GM10266 (cell line): ENCODE measurements around the gene TRIM44.

Experiments used
- DNase-seq: peaks from one replicate; pipeline ENCODE4 v3.0.0; 2012; ENCODE audit errors: extremely low spot score
- TF ChIP-seq, protein P1 (sequence below): IDR thresholded peaks from 2 replicates; pipeline ENCODE4 v1.5.1; 2012; ENCODE audit warnings: mild to moderate bottlenecking, low read depth; ENCODE audit not compliant: control insufficient read depth, insufficient read depth; ENCODE audit errors: missing control alignments

Gene TRIM44

DNA sequence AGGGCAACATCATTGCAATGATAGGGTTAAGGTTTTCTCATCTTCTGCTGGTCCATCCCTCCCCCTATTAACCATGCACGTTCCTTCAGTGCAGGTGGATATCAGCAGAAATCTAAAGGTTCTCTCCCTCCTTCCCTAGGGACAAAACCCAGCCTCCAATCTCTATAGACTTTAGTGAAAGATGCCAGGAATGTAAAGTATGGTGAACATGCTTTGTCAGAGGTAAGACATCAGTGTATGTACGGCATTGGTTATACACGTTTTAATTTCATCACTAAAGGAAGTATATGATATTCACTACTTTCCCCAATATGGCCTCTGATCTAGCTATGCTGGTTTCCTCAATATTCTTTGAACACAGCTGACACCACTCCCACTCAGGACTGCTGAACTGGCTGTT lies 200.1 kb downstream of the TRIM44 start:
- TF ChIP-seq, protein P1, sequence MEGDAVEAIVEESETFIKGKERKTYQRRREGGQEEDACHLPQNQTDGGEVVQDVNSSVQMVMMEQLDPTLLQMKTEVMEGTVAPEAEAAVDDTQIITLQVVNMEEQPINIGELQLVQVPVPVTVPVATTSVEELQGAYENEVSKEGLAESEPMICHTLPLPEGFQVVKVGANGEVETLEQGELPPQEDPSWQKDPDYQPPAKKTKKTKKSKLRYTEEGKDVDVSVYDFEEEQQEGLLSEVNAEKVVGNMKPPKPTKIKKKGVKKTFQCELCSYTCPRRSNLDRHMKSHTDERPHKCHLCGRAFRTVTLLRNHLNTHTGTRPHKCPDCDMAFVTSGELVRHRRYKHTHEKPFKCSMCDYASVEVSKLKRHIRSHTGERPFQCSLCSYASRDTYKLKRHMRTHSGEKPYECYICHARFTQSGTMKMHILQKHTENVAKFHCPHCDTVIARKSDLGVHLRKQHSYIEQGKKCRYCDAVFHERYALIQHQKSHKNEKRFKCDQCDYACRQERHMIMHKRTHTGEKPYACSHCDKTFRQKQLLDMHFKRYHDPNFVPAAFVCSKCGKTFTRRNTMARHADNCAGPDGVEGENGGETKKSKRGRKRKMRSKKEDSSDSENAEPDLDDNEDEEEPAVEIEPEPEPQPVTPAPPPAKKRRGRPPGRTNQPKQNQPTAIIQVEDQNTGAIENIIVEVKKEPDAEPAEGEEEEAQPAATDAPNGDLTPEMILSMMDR = no peak
- DNase-seq = no peak

DNA sequence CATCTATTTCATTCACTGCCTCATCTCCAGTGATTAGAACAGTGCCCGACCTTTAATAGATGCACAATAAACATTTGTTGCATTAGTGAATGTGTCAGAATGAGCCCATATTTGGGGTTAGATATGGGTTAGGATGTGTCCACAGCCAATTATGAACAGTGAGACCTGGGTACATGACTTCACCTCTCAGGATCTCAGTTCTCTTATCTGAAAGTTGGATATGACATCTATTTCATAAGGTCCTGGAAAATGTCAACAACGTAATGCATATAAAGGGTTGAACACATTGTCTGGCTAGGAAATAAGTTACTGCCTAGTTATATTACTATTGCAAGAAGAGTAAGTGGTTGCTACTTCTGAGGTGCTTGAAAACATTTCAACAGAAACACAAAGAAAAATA lies 201.6 kb downstream of the TRIM44 start:
- TF ChIP-seq, protein P1 = no peak
- no peak for DNase-seq

DNA sequence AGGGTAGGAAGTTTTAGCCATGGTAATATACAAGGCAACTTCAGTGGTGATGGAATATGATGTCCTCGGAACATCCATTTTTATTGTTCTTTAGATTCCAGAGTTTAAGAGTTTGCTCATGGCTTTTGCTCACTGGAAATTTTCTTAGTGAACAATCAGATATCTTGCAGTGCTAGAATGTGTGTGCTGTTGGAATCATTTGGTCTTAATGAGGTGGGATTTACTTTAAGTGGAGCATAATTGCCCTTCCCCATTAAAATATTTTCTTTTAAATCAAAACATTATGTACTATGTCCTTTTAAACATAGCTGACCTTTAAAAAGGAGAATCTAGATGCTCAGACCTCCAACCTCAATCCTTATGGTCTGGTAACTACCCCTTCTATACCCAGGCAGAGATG lies 204.0 kb downstream of the TRIM44 start:
- DNase-seq = no peak
- TF ChIP-seq, protein P1 = no peak
